GM18951 (cell line): Measurements from ENCODE around the gene ABCC6.
"Not testable (repeated sequence)": the region's sequence is repeated elsewhere in the genome, so short reads cannot be mapped to it uniquely, and the experiment has no call there.

Experiments
- POLR2A ChIP-seq: IDR thresholded peaks from 4 replicates; pipeline ENCODE4 v1.6.1; 2011; ENCODE audit warnings: mild to moderate bottlenecking; ENCODE audit not compliant: insufficient read length, insufficient read depth; ENCODE audit errors: extremely low read depth
- in situ Hi-C: fragments of 300-500 bp; cut with MboI; formaldehyde crosslinking; loops from one replicate; pipeline ENCODE4 v1.12.0; 2022; ENCODE audit warnings: low sequenced_read_pairs, mixed read lengths, inconsistent platforms; ENCODE audit not compliant: unreplicated experiment

ABCC6 gene

GRCh38 chr16:16197966-16198365 lies 25.3 kb downstream of the ABCC6 start:
- TF ChIP-seq POLR2A = no peak
- in situ Hi-C loops = no loop called here

GRCh38 chr16:16197331-16197730 lies 26.0 kb downstream of the ABCC6 start:
- no peak for TF ChIP-seq POLR2A
- in situ Hi-C loops = no loop called here

GRCh38 chr16:16196099-16196498 lies 27.2 kb downstream of the ABCC6 start:
- in situ Hi-C loops = no loop called here
- no peak for TF ChIP-seq POLR2A

GRCh38 chr16:16191493-16192167 lies 31.7 kb downstream of the ABCC6 start:
- in situ Hi-C loops = no loop called here
- TF ChIP-seq POLR2A = no peak

- in situ Hi-C loops = not testable (repeated sequence)
These were observed 32.3 kb downstream of the ABCC6 start for GRCh38 chr16:16190966-16191365.

GRCh38 chr16:16190546-16190945 lies 32.7 kb downstream of the ABCC6 start:
- in situ Hi-C loops = no loop called here

GRCh38 chr16:16189842-16190241 lies 33.5 kb downstream of the ABCC6 start:
- in situ Hi-C loops = no loop called here
- TF ChIP-seq POLR2A = no peak

More at GRCh38 chr16:16190546-16190945, 32.7 kb downstream of the ABCC6 start:
- no peak for TF ChIP-seq POLR2A

- in situ Hi-C loops = no loop called here
- TF ChIP-seq POLR2A = no peak
These were observed 34.5 kb downstream of the ABCC6 start for GRCh38 chr16:16188827-16189226.

- in situ Hi-C loops = no loop called here
- TF ChIP-seq POLR2A = no peak
These were observed 36.5 kb downstream of the ABCC6 start for GRCh38 chr16:16186820-16187219.

GRCh38 chr16:16185095-16185494 lies 38.2 kb downstream of the ABCC6 start:
- in situ Hi-C loops = no loop called here
- TF ChIP-seq POLR2A = no peak

GRCh38 chr16:16184594-16184993 lies 38.7 kb downstream of the ABCC6 start:
- no peak for TF ChIP-seq POLR2A
- in situ Hi-C loops = no loop called here

- no peak for TF ChIP-seq POLR2A
- in situ Hi-C loops = no loop called here
These were observed 39.7 kb downstream of the ABCC6 start for GRCh38 chr16:16183562-16183961.

- TF ChIP-seq POLR2A = no peak
- in situ Hi-C loops = no loop called here
These were observed 40.4 kb downstream of the ABCC6 start for GRCh38 chr16:16182918-16183317.

- in situ Hi-C loops = not testable (repeated sequence)
These were observed 41.5 kb downstream of the ABCC6 start for GRCh38 chr16:16181748-16182147.
